GM18517 (cell line): ENCODE measurements around the gene ZNF318.
"Not testable (repeated sequence)": the region's sequence is repeated elsewhere in the genome, so short reads cannot be mapped to it uniquely, and the experiment has no call there.

Experiments
- ATAC-seq: cut with Tn5 transposase; IDR thresholded peaks from one replicate; pipeline ENCODE4 v1.9.1; 2021; ENCODE audit warnings: mild to moderate bottlenecking, moderate library complexity; ENCODE audit not compliant: unreplicated experiment

The ZNF318 gene

GRCh38 chr6:43338243-43338642 lies 31.2 kb downstream of the ZNF318 start:
- ATAC-seq = peak; percentile 64

DNA sequence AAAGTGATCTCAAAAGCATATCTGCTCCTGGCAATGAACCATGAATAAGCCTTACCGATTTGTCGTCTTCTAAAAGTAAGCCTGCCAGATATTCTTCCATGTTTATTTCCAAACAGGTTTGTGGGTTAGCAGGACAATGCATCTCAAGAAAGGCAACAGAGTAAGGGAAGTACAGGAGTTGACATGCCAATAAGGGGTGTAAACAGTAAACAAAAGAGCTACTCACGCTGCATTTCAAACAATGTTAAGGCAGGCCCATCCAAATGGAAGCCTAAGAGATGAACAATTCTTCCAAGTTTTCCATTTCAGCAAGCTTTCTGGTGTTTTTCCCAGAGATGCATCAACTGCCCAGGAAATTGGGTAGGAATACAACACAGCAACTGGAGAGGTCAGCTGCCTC lies 33.1 kb downstream of the ZNF318 start:
- no peak for ATAC-seq

GRCh38 chr6:43335469-43335868 lies 34.0 kb downstream of the ZNF318 start:
- no peak for ATAC-seq

GRCh38 chr6:43334466-43335095 lies 34.9 kb downstream of the ZNF318 start:
- ATAC-seq = no peak

- ATAC-seq = no peak
Observed at GRCh38 chr6:43331891-43332290, 37.6 kb downstream of the ZNF318 start.

GRCh38 chr6:43331470-43331869 lies 38.0 kb downstream of the ZNF318 start:
- ATAC-seq = no peak

- ATAC-seq = no peak
Observed at GRCh38 chr6:43328528-43328927, 40.9 kb downstream of the ZNF318 start.

GRCh38 chr6:43325876-43326275 lies 43.6 kb downstream of the ZNF318 start:
- ATAC-seq = no peak

- no peak for ATAC-seq
Observed at GRCh38 chr6:43318011-43318410, 51.4 kb downstream of the ZNF318 start.

DNA sequence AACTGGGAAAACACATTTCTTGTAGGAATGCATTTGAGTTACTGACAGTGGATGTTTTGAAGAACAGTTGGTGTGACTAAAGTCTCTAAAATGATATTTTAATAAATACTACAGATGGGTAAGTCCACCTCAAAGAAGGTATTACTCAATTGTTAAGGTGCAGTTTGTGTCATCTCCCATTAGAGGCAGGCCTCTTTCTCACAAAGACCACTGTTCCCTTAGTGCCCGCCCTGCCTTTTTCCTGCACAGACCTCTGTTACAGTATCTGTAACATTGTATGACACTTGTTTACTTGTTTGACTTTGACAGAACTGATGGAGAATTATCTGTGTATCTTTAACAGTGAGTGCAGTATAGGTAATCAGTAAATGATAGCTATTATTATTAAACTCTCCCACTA lies 55.6 kb downstream of the ZNF318 start:
- ATAC-seq = no peak

DNA sequence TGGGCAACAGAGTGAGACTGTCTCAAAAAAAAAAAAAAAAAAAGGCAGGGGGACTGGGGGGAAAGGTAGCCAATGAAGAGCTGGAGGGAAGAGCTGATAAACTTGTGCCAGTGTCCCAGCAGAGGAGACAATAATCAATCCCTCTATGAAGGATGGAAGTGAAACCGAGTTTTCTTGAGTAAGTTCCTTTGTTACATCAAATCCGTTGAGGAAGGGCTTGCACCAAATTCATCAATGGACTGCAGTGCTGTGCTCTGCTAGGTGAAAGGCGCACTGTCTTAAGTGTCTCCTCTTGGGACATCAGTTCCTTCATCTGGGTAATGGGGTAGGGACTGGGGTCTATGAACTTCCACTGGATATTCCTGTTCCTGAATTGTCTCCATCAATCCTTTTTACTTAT lies 57.8 kb downstream of the ZNF318 start:
- ATAC-seq = no peak

GRCh38 chr6:43310624-43311023 lies 58.8 kb downstream of the ZNF318 start:
- no peak for ATAC-seq

GRCh38 chr6:43310134-43310533 lies 59.3 kb downstream of the ZNF318 start:
- no peak for ATAC-seq

- ATAC-seq = no peak
Observed at GRCh38 chr6:43308990-43309477, 60.4 kb downstream of the ZNF318 start.

GRCh38 chr6:43308101-43308989 lies 61.1 kb downstream of the ZNF318 start, which contains the start of gene CRIP3:
Gene CRIP3, minus strand, starts transcription at chr6:43308826. Its CDS starts 34 bp downstream, at chr6:43308792.
- ATAC-seq = peak; percentile 56

- no peak for ATAC-seq
Observed at GRCh38 chr6:43307451-43308100, 61.9 kb downstream of the ZNF318 start.

DNA sequence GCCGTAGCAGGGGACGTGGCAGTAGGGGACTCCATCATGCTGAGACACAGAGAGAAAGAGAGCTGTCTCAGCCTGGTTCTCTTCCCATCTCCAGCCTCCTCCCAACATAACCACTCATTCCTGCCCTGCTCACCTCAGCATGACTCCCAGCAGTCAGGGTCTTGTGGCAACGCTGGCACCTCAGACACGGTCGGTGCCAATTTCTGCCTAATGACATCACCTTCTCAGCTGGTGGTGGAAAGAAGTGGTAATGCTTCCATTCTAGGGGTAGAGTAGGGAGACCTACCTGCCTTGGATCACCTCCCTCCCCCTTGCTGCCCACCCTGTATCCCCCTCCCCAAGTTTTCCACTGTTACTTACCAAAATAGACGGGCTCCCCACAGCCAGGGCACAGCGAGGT lies 63.4 kb downstream of the ZNF318 start:
- no peak for ATAC-seq

GRCh38 chr6:43304882-43305281 lies 64.6 kb downstream of the ZNF318 start:
- no peak for ATAC-seq

- no peak for ATAC-seq
Observed at GRCh38 chr6:43304361-43304760, 65.1 kb downstream of the ZNF318 start.

GRCh38 chr6:43303751-43304331 lies 65.6 kb downstream of the ZNF318 start:
- no peak for ATAC-seq

DNA sequence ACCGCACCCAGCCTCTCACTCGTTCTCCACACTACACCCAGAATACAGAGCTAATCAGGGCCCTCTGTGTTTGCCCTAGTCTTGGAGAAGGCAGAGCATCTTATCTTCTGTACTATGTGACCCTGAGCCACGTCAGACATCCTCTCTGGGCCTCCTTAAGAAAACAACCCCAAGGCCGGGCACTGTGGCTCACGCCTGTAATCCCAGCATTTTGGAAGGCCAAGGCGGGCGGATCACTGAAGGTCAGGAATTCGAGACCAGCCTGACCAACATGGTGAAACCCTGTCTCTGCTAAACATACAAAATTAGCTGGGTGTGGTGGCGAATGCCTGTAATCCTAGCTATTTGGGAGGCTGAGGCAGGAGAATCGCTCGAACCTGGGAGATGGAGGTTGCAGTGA lies 66.4 kb downstream of the ZNF318 start:
- ATAC-seq = not testable (repeated sequence)
